Fibroblast of skin of scalp (primary cell): ENCODE results near the gene TMUB1. TPM values are rescaled to one million over a fixed set of nuclear protein-coding genes. Genes with fewer than 3 reads are reported as not detected.

ENCODE experiments used
- DNase-seq: peaks from one replicate; pipeline ENCODE4 v3.0.0-alpha.2; 2013
- polyA plus RNA-seq, 2 experiments: library from polyadenylated mRNA; unstranded; fragments of 120-200 nt; gene quantifications; one replicate each; pipeline ENCODE4 v1.2.1, GENCODE V29; 2013; ENCODE audit not compliant: insufficient read length in 2 of 2

Gene TMUB1, protein sequence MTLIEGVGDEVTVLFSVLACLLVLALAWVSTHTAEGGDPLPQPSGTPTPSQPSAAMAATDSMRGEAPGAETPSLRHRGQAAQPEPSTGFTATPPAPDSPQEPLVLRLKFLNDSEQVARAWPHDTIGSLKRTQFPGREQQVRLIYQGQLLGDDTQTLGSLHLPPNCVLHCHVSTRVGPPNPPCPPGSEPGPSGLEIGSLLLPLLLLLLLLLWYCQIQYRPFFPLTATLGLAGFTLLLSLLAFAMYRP
- polyA plus RNA-seq (2013, experiment 1 of 2; ENCODE audit: insufficient read length): 46.4 TPM
- 48.6 TPM for polyA plus RNA-seq (2013, experiment 2 of 2; ENCODE audit: insufficient read length)

DNA sequence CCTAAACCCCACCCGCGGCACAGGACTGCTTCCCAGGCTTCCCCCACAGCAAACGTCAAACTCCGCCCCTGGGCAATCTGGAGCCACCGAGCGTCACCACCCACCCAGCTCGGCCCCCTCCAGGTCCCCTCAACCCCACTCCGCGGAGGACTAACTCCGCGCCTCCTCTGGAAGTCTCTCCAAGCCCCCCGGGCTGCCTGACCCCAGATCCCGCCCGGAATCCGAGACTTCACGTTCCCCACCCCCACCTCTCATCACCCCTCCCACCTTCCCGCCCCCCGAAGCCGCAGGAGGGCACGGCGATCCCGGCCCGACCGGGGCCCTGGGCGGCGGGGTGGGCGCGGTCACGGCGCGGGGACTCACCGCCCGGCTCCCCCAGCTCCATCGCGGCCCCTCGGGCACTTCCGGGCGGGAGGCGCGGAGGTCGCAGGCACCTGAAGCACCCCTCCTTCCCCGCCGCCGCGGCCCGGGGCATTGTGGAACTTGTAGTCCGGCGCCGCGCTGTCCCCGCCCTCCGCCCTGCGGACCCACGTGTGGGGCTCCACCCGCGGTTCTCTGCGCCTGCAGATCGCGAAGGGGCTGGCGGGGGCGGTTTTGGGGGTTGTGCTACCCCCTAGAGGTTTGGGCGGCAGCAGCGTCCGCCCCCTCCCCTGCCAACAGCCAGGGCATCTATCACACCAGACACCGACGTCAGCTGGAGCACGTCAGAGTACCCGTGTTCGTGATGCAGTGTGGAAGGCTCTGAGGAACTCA is at the start of gene TMUB1:
Gene TMUB1 (minus strand): TSS at position 423 of the 753 bp plus-strand sequence. CDS start 930 bp downstream, outside the sequence.
- DNase-seq: peak; percentile 64

DNA sequence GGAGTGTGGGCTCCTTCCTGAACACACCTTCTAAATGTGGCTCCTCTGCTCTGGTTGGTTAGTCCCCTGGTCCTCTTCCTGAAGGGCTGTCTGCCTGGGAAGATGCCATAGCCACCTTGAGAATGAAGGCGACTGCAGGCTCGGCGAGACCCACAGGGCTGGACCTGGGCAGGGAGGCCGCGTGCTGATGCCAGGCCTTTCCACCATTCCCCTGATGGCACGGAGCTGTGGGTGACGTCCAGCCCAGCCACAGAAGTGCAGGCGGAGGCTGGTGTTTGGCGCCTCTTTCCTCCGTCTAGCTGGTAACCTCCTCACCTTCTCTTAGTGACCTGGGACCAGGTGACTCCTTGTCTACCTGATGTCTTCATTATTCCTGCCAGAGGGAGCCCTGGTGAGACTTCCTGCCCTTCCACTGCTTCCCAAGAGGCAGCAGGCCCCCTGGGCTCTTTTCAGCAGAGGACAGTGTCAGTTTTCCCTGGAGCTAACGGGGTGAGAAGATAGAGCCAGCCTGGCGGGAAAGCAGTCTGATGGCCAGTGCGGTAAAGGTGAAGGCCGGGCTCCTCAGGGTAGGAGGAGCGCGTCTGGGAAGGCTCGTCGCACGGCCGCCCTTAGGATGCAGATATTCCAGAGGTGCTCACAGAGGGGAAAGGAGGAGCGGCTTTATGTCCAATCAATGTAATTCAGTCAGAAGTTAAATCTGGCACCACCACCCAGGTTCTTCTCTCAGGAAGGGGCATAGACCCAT is 49.3 kb upstream of the TMUB1 start:
- no peak for DNase-seq

DNA sequence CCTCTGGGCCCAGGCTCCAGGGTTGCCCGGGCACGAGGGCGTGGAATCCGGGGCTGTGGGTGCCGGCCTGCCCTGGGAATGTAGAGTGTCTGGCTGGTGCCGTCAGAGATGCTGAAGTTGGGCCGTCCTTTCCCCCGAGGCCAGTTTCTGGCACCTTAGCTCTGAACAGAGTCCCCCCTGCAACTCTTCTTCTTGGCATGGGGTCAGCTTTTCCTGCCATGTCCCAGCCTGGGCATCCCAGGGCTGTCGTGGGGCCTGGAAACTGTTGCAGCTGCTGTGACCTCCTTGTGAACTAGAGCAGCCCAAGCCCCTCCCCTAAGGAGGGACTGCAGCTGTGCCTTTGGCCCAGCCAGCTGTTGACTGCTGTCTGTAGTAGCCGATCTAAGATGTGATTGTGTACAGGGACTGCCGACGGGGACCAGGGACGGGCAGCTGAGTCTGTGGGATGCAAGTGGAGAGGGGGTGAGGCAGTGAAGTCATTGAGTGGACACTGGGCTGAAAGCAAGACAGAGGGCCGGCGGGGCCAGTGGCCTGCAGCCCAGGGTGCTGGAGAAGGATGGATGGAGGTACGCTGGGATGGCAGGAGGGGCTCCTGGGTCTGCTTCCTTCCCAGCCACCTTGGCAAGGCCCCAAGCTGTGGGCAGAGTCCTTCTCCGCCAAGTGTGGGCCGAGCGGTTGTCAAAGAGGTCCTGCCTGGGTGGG is 48.5 kb upstream of the TMUB1 start:
- no peak for DNase-seq

DNA sequence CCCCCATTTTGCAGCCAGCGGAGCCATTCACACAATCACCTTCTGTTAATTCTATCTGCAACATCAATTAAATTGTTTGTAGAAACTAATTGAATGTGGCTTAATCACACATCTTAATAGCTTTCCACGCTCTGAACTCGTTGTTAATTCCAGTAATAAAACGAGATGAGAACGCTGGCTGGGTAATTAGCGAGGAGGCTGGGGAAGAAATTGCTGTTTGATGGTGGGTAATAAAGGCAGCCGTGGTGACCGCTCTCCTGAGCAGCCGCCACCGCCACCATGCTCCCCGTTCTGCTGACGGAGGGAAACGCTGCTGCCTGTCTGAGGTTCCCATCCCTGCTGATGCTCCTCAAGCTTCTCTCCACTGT is 47.9 kb upstream of the TMUB1 start:
- no peak for DNase-seq

DNA sequence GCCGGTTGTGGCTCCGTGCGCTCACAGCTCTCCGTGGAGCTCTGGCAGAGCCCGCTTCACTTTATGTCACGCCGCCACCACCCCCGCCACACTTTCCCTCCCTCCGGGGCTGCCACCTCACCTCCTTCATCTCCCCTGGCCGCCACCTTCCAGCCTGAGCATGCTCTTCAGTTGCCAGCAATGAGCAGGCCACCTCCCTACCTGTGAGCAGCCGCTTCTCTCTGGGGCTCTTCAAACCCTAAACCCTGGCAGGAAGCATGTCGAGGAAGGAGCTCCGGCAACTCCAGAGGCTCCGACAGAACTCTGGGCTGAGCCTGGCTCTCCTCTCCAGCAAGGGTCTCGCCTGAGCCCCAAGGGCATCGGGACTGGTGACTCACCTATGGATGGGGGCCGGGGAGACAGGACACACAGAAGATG is 47.5 kb upstream of the TMUB1 start:
- DNase-seq: no peak

DNA sequence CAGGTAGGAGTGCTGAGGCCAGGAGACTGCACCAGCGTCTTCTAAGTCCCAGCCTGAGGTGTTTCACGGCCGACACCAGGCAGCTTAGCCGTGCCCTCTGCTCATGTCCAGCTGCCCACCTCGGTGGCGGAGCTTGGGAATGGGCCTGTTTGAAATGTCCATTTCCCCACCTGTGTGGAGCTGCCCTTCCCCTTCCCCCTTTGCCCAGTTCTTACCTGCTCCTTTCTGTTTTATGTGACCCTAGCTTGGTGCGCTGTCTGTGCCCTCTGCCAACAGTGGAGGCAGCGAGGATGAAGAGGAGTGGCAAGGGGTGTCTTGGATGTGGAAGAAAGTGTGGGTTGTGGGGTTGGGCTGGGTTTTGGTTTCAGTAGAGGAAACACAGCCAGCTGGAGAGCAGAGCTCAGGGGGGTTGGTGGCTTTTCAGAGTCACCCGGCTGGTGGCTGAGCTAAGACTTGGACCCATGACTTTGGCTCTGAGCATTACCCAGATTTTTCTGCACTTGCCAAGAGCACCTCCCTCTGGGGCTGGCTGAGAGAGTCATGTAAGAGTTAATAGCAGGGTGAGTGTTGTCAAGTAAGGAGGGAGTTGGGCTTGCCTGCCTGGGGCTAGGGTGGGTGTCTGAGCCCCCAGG is 46.8 kb upstream of the TMUB1 start:
- no peak for DNase-seq

DNA sequence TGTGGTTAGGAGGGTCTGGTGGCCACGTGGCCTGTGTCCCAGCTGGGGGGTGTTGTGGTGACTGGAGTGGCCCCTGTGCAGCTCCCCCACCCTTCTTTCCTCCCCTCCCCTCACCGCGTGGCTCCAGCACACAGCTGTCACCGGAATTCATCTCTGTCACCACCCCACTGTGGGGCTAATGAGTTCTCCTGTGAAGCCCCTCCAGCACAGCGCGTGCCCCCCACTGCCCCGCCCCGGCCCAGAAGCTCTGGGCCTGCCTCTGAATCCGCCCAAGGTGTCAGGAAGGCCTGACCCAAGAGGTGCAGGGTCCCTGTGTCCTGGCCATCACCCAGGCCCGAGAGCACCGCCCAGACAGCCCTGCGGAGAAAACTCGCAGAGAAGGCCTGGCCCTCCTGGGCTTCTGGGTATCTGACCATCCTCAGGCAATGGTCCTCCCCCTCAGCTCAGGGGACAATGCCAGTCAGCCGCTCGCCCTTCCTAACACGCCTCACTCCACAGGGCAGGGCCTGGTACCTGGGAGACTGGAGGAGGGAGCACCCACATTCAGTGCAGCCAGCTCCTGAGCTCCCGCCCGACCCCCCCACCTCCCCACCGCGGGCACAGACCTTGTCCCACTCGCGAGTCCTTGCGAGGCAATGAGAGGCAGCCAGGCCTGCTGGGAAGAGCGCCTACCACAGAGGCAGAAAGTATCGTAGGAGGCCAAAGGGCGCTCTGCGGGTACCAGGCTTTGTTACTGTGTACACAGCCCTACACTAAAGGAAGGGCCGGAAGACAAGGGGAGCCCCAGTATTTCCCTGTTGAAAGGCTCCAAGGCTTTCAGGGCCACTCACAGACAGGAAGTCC is 46.0 kb upstream of the TMUB1 start:
- DNase-seq: no peak

DNA sequence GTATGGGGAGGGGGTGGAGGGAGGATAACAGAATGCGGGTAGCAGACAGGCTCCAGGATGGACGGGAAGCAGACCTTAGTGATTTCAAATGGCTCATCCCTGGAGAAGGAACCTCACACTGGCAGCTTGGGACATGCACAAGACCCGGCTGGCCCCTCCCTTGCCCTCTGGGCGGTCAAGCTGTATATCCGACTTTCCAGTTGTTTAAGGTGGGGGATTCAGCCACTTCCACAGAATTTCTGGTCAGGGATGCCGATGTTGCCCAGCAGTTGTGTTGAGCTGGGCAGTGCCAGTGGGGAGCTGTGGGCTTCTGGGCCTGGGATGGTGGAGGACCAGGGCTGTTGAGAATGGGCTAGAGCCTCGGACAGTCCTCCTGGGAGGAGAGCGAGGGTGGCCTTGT is 45.4 kb upstream of the TMUB1 start:
- DNase-seq: no peak

DNA sequence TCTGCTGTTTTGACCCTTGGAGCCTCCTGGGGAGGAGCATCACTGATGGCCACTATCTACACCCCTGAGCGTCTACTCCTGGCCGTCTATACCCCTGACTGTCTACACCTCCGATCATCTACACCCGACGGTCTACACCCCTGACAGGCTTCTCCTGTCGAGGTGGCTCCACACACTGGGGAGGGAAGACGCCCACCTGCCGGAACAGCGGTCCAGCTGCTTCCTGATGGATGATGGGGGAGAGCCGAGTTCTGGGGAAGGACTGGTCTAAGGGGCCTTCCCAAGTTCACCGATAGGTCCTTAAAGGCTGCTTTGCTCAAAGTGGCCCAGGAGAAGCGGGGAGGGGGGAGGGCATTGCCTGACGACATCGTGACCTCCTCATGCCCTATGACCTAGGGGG is 44.9 kb upstream of the TMUB1 start:
- no peak for DNase-seq

DNA sequence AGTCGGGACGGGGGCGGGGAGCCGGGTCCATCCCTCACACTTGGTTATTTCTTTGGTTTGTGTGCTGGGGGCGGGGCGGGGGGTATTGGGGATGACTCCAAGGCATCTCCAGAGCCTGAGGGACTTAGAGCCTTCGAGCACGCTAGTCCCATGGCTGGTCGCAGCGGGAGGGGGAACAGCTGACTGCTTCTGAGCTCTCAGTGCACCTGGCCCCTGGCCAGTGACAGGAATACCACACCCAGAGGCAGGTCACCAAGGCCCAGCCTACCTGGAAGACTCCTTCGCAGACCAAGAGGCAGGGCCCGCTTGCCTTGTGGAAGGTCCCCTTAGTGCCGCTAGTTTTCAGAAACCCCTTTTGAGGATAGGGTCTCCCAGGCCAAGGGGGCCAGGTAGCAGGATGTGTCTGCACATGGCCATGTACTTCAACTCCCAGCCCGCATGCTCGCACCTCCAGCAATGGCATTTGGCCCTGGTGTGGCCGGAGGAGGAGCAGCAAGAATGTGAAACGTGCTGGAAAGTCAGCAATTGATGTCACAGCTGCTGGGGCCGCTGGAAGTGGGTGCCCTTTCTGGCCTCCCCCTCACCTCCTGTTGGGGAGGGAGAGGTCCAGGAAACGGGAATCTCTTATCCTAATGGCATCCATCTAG is 43.3 kb upstream of the TMUB1 start:
- DNase-seq: no peak

DNA sequence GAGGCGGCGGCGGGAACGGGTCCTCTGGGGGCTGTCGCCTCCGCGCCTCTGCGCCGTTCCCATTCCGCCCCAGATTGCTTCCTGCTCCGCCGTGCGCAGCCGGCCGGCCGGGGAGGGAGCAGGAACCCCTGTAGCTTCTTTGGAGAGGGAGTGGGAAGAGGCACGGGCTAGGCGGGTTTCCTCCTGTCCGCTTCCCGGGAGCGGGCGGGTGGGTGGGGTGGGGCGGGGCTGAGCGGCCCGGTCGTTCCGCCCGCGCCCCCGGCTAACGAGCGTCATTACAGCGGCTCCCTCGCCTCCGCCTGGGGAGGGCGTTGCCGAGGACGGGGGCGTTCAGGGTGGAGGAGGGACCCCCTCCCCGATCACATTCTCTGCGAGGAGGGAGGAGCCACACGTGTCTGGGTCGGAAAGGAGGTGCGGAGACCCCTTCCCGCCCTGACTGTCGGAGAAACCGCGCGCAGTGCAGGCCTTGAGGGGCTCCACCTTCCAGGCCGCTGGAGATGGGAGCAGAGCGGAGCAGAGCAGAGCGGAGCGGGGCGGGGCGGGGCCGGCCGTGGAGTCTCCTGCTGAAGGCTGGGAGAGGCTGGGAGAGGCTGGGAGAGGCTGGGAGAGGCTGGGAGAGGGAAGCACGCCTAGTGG is 42.7 kb upstream of the TMUB1 start:
- no peak for DNase-seq

DNA sequence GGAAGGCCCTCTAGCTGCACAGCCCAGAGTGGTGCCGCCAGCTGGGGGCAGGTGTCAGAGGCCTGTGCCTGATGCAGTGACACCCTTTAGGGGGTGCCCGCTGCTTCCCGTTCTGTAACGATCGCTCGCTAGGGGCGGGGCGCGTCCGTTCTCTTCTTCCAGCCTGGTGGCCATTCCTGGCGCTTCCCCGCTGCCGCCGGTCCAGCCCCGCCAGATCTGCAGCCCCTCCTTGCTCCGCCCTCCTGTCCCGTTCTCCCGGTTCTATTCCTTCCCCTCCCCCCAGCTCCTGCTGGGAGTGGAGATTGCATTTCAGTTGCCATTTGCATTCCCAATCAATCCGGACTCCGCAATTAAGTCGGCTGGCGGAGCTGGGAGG is 42.2 kb upstream of the TMUB1 start:
- DNase-seq: peak; percentile 42

DNA sequence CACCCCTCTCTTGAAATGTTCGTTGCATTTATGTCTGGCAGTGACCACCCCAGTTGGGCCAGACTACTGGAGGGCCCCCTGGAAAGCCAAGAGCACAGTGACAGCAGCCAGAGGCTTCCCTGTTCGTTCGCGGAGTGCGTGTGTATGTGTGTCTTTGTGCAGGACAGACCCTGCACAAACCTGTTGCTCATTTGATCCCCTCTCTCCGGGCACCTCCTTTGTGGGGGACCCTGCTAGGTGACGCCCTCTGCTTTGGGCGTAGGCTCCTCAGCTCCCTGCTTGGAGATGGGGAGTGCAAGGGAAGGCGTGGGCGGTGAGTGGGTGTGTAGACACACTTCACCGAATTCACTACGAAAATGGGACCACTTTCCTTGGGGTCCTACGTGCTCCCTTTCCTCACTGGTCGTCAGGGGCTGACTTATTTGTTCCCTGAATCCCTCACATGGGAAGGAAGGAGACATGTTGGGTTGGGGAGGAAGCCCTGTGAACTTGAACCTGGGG is 41.7 kb upstream of the TMUB1 start:
- no peak for DNase-seq

DNA sequence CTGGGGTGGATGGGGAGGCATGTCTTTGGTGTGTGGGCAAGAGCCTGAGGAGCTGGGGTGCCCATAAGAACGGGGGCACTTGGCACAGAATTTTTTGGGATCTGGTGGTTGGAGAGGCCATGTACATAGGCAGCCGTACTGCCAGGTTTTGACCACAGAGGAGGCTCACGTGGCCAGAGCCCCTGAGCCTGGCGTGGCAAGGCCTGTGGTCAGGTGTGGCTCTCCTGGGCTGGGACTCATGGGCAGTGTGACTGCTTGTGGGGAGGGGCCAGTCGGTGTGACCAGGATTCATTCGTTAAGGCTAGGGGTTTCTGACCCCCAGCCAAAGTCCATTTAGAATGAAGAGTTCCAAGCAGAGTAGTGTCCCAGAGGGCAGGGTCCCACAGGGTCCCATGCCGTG is 41.2 kb upstream of the TMUB1 start:
- no peak for DNase-seq

DNA sequence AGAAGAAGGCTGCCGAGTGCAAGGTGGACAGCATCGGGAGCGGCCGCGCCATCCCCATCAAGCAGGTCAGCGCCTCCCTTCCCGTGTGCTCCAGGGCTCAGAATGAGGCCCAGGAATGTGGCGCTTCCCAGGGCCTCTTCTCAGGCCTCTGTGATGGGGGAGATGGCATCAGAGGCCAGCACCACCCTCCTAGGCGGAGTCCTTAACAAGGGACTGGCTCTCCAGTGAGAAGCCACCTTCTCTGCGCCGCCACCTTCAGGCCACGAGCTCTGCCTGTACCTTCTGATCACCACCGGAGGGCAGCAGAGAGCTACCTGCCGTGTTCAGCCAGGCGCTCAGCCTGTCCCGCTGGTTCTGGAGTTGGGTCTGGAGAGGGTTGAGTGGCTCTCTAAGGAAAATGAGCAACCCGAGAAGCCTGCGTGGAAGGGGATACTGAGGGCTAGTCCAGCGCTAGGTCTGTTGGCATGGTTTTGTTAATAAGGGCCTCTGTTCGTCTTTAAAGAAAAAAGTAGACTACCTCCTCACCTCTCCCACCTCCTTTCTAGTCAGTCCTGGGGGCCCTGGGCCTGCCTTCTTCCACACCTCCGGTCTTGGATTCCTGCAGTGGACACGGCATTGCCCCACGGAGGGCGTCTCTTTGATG is 40.6 kb upstream of the TMUB1 start:
- DNase-seq: peak; percentile 77

DNA sequence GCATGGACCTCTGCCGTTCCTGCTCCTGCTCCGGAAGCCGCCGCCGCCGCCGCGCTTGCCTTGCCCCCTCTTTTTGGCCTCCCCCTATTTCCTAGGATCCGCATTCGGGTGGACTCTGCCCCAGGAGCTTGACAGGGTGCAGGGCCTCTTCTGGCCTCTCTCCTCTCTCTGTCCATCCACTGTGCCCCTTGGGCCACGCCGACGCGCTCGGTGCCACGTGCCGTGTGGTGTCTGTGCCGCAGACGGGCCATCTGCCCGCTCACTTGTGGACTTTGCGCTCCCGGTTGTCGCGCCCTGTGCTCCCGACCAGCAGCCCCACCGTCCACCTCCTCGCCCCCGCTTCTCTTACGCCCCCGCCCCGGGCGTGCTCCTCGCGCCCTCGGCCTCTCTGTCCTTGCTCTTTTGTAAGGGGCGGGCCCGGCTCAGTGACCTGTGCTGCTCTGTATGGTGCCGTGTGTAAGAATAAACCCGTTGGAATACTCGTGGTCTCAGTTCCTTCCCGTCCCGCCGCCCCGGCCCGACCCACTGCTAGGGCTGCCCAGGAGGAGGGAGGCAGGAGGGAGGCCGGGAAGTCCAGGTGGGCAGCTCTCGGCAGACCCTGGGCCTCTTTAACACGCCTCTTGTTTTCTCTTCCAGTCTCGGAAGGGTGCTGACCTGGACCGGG is 40.0 kb upstream of the TMUB1 start:
- no peak for DNase-seq

DNA sequence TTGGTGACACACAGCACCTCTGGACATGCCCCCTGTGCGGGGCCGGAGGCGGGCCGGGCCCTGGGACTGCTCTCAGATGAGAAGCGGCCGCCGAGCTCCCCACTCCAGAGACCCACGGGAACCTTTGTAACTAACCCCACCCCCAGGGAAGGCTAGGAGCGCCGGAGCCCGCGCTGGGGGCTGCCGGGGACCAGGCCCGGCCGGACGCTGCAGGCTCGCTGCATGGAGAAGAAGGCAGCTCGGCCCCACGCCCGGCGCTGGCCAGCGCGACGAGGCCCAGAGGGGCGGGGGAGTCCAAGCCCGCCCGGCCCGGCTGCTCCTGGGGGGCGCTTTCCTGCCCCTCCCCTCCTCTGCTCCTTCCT is 39.5 kb upstream of the TMUB1 start:
- DNase-seq: no peak

DNA sequence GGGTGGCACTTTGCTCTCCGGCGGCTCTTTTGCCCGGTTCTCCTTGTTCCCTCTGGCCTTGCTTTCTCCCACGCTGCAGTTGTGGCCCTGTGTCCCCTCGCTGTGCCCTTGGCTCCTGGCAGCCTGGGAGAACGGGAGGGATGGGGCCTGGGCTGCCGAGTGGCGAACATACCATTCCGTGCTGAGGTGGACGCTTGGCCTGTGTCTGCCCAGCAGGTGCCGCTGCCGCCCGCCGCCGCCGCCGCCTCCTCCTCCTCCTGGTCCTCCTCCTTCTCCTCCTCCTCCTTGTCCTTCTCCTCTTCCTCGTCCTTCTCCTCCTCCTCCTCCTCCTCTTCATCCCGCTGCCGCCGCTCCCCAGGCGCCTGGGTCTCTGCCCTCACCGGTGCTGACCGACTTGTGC is 39.0 kb upstream of the TMUB1 start:
- DNase-seq: no peak
